Mammary epithelial cell (primary cell): ENCODE results near the gene NTN4.

Source experiments
- EZH2 ChIP-seq: IDR thresholded peaks from 2 replicates; pipeline ENCODE4 v1.6.1; 2012; ENCODE audit warnings: low read length, inconsistent platforms, borderline replicate concordance
- TF ChIP-seq, protein P1 (sequence below), 2 donors: IDR thresholded peaks in 1 of 2; conservative IDR thresholded peaks in 1 of 2; 2 replicates each; pipeline ENCODE4 v1.5.1; 2011 to 2012; ENCODE audit warnings: inconsistent platforms in 2 of 2, low read length in 2 of 2, mild to moderate bottlenecking in 2 of 2, control low read depth in 1 of 2, low read depth in 1 of 2; ENCODE audit not compliant: insufficient read depth in 1 of 2; ENCODE audit errors: extremely low read depth in 1 of 2

DNA sequence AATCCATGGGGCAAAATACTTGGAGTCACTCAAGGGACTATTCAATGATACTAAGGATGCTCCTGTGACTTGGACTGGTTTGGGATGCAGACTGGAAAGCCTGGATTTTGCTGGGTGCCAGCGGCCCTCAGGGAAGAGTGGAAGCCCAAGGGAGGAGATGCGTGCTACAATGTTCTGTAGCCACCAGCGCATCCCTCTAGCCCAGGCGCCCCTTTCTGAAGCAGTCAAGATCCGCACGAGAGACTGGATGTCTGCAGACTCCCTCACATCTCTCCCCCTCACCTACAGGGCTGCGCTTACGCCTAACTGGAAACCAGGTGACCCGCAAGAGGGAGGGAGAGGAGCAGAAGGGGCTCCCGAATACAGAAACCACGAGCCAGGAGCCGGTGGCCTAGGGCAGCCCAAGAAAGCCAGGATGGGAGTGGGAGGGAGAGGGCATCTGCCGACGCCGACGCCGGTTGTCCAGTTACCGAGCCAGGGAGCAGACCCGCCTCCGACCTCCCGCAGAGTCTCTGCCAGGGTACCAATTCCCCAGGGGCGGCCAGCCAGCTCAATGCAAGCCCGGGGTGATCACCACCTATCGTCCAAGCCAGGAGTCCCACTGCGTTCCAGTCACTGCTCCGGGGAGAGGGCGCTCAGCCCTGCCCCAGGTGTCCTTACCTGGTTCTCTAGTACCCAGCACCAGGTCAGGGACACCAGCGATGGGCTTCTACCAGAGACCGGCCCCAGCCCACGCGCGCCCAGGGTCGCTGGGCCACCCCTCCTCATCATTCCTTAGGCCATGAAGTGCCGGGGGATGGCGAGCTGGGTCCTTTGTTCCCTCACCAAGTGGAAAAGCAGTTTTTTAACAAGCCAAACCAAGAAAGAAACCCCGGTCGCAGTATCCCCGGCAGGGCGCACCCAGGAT lies 1.2 kb downstream of the NTN4 start:
- TF ChIP-seq, protein P1, sequence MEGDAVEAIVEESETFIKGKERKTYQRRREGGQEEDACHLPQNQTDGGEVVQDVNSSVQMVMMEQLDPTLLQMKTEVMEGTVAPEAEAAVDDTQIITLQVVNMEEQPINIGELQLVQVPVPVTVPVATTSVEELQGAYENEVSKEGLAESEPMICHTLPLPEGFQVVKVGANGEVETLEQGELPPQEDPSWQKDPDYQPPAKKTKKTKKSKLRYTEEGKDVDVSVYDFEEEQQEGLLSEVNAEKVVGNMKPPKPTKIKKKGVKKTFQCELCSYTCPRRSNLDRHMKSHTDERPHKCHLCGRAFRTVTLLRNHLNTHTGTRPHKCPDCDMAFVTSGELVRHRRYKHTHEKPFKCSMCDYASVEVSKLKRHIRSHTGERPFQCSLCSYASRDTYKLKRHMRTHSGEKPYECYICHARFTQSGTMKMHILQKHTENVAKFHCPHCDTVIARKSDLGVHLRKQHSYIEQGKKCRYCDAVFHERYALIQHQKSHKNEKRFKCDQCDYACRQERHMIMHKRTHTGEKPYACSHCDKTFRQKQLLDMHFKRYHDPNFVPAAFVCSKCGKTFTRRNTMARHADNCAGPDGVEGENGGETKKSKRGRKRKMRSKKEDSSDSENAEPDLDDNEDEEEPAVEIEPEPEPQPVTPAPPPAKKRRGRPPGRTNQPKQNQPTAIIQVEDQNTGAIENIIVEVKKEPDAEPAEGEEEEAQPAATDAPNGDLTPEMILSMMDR (conservative IDR thresholded peaks at IDR 0.05 in 1 of 2, IDR thresholded peaks at IDR 0.05 in 1 of 2; ENCODE audit: extremely low read depth in 1 of 2, insufficient read depth in 1 of 2, low read depth in 1 of 2, low read length in 2 of 2): peak in 1 of 2 donors; percentile 28
- TF ChIP-seq EZH2: no peak
